GM12875 (cell line): ENCODE measurements around the gene UBE2O.

Experiments
- H3K4me3 ChIP-seq: one replicate; pipeline ENCODE4 v1.5.1; 2011; ENCODE audit warnings: low read depth, low read length, control low read depth
- CTCF ChIP-seq: IDR thresholded peaks from 2 replicates; pipeline ENCODE4 v1.5.1; 2011; ENCODE audit warnings: low read depth, mild to moderate bottlenecking, control low read depth, inconsistent platforms, low read length, moderate library complexity, borderline replicate concordance; ENCODE audit not compliant: insufficient read depth

UBE2O gene

GRCh38 chr17:76484228-76484725 is 31.3 kb upstream of the UBE2O start:
- no peak overlapping the region for H3K4me3 ChIP-seq
- no peak for TF ChIP-seq CTCF

GRCh38 chr17:76481071-76481655 is 28.2 kb upstream of the UBE2O start:
- TF ChIP-seq CTCF: no peak
- H3K4me3 ChIP-seq: peak overlapping the region; percentile 44

DNA sequence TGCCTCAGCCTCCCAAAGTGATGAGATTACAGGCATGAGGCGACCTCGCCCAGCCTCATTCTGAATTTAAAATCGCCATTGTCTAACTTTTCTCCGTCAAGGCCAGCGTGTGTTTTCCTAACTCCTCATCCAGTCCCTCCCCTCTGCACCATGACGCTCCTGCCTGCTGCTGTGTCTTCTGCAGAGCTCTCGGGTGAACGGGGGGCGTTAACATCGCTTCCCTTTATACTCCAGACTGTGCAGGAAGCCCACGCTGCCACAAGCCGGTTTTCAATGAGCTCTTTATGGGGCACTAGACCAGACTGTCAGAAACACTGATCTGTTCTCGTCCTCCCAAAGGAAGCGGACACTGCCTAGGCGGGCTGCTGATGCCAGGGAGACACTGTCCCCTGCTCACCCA is 27.7 kb upstream of the UBE2O start:
- peak overlapping the region; percentile 44 for H3K4me3 ChIP-seq
- no peak for TF ChIP-seq CTCF

DNA sequence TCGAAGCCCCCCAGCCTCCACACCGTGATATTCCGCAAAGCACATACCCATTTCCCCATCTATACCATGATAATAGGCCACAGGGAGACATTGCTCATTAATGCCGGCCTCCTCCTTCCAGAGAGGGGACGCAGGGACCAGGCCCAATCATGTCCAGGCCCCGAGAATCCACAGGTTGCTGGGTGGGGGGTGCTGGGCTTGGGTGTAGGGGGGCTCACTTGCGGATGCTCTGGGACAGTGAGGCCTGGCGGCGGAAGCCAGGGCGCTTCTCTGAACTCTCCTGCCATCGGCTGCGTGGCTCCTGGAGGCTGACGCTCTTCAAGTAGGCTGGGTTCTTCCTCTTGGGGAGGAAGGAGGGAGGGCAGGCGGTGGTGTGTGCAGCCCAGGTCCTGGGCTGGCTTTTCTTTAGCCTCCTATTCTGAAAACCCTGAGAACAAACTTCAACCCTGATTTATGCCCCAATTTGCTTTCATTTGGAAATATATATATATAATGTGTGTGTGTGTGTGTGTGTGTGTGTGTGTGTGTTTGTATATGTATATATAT is 26.6 kb upstream of the UBE2O start:
- H3K4me3 ChIP-seq: no peak overlapping the region
- no peak for TF ChIP-seq CTCF

DNA sequence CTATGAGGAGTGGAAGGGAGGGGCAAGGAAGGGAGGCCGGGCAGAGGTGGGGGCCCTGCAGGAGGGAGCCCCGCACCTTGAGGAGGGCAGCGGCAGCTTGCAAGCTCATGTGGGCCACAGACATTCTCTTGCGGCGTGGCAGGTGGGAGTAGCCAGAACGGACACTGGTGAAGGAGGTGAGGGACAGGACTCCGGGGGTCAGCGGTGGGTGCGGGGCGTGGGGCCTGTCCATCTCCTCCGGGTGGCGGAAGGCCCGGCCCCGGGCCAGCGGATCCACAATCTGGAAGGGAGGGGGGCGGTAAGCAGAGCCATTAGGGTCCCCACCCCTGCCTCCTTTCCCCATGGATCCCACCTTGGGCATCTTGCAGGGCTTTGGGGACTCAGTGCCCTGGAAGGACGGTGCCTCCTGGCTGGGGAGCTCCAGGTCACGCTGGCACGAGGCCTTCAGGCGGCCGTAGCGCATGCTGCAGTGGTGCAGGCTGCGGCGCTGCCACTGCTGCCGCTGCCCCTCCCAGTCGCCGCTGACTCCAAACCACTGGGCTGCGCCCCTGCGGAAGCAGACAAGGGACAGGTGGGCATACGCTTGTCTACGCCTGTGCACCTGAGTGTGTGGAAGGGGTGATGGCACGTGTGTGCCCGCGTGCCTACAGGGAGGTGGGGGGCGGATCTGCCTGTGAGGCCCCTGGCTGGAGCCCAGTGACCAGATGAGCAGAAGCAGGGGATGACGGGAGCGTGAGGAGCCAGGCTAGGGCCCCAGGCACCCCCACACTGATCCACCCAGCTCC is 26.0 kb upstream of the UBE2O start:
- H3K4me3 ChIP-seq: no peak overlapping the region
- TF ChIP-seq CTCF: no peak

GRCh38 chr17:76478097-76478496 is 25.1 kb upstream of the UBE2O start:
- no peak for TF ChIP-seq CTCF

More at GRCh38 chr17:76478097-76478496, 25.1 kb upstream of the UBE2O start:
- H3K4me3 ChIP-seq: no peak overlapping the region
